ENCODE measurements around the gene DZIP3.

DNA sequence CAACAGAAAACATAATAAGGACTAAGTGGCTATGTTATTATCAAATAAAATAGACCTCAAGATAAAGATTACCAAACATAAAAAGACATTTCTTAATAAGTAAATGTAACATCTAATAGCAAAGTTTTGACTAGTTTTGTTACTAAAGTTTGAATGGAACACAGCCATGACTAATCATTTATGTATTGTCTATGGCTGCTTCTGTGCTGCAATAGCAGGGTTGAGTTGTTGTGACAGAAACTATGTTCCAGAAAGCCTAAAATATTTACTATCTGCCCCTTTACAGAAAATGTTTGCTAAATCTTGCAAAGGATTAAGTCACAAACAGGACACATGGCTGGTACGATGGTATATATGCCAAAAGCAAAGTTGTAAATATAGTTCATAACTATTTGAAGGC, 41.2 kb upstream of the DZIP3 start:
- TF ChIP-seq PPARA (CRISPR knock-in tag; IDR thresholded peaks at IDR 0.05; ENCODE audit: borderline replicate concordance) (no peak), BACH2 (CRISPR knock-in tag; IDR thresholded peaks at IDR 0.05; ENCODE audit: borderline replicate concordance) (no peak), ESRRG (CRISPR knock-in tag; IDR thresholded peaks at IDR 0.05) (no peak), ZNF565 (CRISPR knock-in tag; conservative IDR thresholded peaks at IDR 0.05; ENCODE audit: low read depth) (no peak), ZFP3 (CRISPR knock-in tag; IDR thresholded peaks at IDR 0.05) (no peak)
- TF ChIP-seq, protein P1, sequence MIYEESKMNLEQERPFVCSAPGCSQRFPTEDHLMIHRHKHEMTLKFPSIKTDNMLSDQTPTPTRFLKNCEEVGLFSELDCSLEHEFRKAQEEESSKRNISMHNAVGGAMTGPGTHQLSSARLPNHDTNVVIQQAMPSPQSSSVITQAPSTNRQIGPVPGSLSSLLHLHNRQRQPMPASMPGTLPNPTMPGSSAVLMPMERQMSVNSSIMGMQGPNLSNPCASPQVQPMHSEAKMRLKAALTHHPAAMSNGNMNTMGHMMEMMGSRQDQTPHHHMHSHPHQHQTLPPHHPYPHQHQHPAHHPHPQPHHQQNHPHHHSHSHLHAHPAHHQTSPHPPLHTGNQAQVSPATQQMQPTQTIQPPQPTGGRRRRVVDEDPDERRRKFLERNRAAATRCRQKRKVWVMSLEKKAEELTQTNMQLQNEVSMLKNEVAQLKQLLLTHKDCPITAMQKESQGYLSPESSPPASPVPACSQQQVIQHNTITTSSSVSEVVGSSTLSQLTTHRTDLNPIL (CRISPR knock-in tag; IDR thresholded peaks at IDR 0.05; ENCODE audit: low read depth), result no peak
- TF ChIP-seq, protein P2, sequence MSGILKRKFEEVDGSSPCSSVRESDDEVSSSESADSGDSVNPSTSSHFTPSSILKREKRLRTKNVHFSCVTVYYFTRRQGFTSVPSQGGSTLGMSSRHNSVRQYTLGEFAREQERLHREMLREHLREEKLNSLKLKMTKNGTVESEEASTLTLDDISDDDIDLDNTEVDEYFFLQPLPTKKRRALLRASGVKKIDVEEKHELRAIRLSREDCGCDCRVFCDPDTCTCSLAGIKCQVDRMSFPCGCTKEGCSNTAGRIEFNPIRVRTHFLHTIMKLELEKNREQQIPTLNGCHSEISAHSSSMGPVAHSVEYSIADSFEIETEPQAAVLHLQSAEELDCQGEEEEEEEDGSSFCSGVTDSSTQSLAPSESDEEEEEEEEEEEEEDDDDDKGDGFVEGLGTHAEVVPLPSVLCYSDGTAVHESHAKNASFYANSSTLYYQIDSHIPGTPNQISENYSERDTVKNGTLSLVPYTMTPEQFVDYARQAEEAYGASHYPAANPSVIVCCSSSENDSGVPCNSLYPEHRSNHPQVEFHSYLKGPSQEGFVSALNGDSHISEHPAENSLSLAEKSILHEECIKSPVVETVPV (CRISPR knock-in tag; IDR thresholded peaks at IDR 0.05), result no peak
- TF ChIP-seq, protein P3, sequence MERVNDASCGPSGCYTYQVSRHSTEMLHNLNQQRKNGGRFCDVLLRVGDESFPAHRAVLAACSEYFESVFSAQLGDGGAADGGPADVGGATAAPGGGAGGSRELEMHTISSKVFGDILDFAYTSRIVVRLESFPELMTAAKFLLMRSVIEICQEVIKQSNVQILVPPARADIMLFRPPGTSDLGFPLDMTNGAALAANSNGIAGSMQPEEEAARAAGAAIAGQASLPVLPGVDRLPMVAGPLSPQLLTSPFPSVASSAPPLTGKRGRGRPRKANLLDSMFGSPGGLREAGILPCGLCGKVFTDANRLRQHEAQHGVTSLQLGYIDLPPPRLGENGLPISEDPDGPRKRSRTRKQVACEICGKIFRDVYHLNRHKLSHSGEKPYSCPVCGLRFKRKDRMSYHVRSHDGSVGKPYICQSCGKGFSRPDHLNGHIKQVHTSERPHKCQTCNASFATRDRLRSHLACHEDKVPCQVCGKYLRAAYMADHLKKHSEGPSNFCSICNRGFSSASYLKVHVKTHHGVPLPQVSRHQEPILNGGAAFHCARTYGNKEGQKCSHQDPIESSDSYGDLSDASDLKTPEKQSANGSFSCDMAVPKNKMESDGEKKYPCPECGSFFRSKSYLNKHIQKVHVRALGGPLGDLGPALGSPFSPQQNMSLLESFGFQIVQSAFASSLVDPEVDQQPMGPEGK (CRISPR knock-in tag; IDR thresholded peaks at IDR 0.05; ENCODE audit: borderline replicate concordance), result no peak
